KMS-11 (cell line): Measurements from ENCODE around the gene ACBD5.

ENCODE experiments used
- H2AFZ ChIP-seq: fragments of 200-600 bp; sonication (generic); 2 replicates; pipeline ENCODE4 v1.6.1; 2016; ENCODE audit warnings: antibody characterized with exemption, mixed run types, low read depth
- H3K27ac ChIP-seq: fragments of 200-600 bp; sonication (generic); 2 replicates; pipeline ENCODE4 v1.6.1; 2016; ENCODE audit warnings: mild to moderate bottlenecking, mixed run types
- H3K27me3 ChIP-seq: fragments of 200-600 bp; sonication (generic); 2 replicates; pipeline ENCODE4 v1.6.1; 2017; ENCODE audit warnings: mild to moderate bottlenecking, low read depth, mixed run types, moderate library complexity; ENCODE audit not compliant: insufficient read depth
- H3K36me3 ChIP-seq: fragments of 200-600 bp; sonication (generic); 2 replicates; pipeline ENCODE4 v1.6.1; 2017; ENCODE audit warnings: mild to moderate bottlenecking, mixed run types; ENCODE audit not compliant: insufficient read depth
- H3K4me1 ChIP-seq: fragments of 200-600 bp; sonication (generic); 2 replicates; pipeline ENCODE4 v1.6.1; 2016; ENCODE audit warnings: mild to moderate bottlenecking, low read depth, mixed run types; ENCODE audit not compliant: poor library complexity, severe bottlenecking
- H3K4me2 ChIP-seq: fragments of 200-600 bp; sonication (generic); 2 replicates; pipeline ENCODE4 v1.7.0; 2016; ENCODE audit warnings: mild to moderate bottlenecking, mixed run types
- H3K4me3 ChIP-seq: fragments of 200-600 bp; sonication (generic); IDR thresholded peaks from 2 replicates; pipeline ENCODE4 v1.6.1; 2017; ENCODE audit warnings: low read depth, low read length, mixed read lengths; ENCODE audit not compliant: insufficient read depth
- H3K79me2 ChIP-seq: fragments of 200-600 bp; sonication (generic); 2 replicates; pipeline ENCODE4 v1.6.1; 2016; ENCODE audit warnings: low read depth, mixed run types; ENCODE audit not compliant: insufficient read depth
- H3K9ac ChIP-seq: fragments of 200-600 bp; sonication (generic); 2 replicates; pipeline ENCODE4 v1.6.1; 2016; ENCODE audit warnings: mild to moderate bottlenecking, mixed run types
- H4K20me1 ChIP-seq: fragments of 200-600 bp; sonication (generic); 2 replicates; pipeline ENCODE4 v1.6.1; 2016; ENCODE audit warnings: mild to moderate bottlenecking, mixed run types; ENCODE audit not compliant: insufficient read depth
- CTCF ChIP-seq: fragments of 200-600 bp; sonication (generic); conservative IDR thresholded peaks from 2 replicates; pipeline ENCODE4 v1.6.1; 2017; ENCODE audit warnings: low read depth, mild to moderate bottlenecking, antibody characterized with exemption, low read length, moderate library complexity, mixed read lengths

ACBD5 gene

DNA sequence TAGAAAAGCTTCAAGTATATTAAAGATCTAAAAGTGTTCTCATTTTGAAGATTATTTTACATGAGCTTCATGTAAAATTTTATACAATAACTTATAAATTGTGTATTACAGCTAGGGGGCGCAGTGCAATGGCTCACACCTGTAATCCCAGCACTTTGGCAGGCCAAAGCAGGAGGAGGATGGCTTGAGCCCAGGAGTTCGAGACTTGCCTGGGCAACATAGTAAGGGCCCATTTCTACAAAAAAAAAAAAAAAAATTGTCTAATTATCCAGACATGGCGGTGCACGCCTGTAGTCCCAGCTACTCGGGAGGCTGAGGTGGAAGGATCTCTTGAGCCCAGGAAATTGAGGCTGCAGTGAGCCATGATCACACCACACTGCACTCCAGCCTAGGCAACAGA lies 16.6 kb downstream of the ACBD5 start:
- no peaks in the 10 kb centered on the region for H3K79me2 ChIP-seq
- H3K4me1 ChIP-seq, result no peaks in the 10 kb centered on the region
- no peak overlapping the region for H3K4me2 ChIP-seq
- peak; percentile 88 for TF ChIP-seq CTCF
- no peaks in the 10 kb centered on the region for H3K27me3 ChIP-seq
- no peak overlapping the region for H3K27ac ChIP-seq
- H3K36me3 ChIP-seq, result no peaks in the 10 kb centered on the region
- no peak overlapping the region for H3K9ac ChIP-seq
- no peaks in the 10 kb centered on the region for H4K20me1 ChIP-seq
- H3K4me3 ChIP-seq, result no peak overlapping the region
- H2AFZ ChIP-seq, result no peak overlapping the region

- 0 out of 2 replicates have a peak, but pooled peaks cover 3% of the 10 kb centered on the region for H4K20me1 ChIP-seq
- no peak for TF ChIP-seq CTCF
- H3K9ac ChIP-seq, result no peak overlapping the region
- H2AFZ ChIP-seq, result no peak overlapping the region
- H3K27ac ChIP-seq, result no peak overlapping the region
- H3K4me3 ChIP-seq, result no peak overlapping the region
- no peaks in the 10 kb centered on the region for H3K27me3 ChIP-seq
- no peaks in the 10 kb centered on the region for H3K79me2 ChIP-seq
- no peaks in the 10 kb centered on the region for H3K36me3 ChIP-seq
- no peaks in the 10 kb centered on the region for H3K4me1 ChIP-seq
- no peak overlapping the region for H3K4me2 ChIP-seq
Measured at GRCh38 chr10:27207350-27207749, 33.2 kb downstream of the ACBD5 start.

DNA sequence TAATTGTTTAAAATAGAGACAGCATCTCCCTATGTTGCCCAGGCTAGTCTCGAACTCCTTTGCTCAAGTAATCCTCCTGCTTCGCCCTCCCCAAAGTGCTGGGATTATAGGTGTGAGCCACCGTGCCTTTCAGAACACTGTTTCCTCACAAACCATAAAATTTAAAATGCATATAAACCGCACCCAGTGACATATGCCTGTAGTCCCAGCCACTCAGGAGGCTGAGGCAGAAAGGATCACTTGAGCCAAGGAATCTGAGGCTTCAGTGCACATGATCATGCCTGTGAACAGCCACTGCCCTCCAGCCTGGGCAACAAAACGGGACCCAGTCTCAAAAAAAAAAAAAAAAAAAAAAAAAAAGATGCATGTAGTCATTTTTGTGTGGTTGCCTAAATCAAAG lies 36.8 kb downstream of the ACBD5 start:
- Histone ChIP-seq H3K27ac (no peak overlapping the region), H3K36me3 (no peaks in the 10 kb centered on the region), H4K20me1 (0 out of 2 replicates have a peak, but pooled peaks cover 3% of the 10 kb centered on the region), H3K4me1 (no peaks in the 10 kb centered on the region), H2AFZ (no peak overlapping the region), H3K9ac (no peak overlapping the region), H3K4me2 (no peak overlapping the region), H3K27me3 (no peaks in the 10 kb centered on the region), H3K79me2 (no peaks in the 10 kb centered on the region), H3K4me3 (no peak overlapping the region)
- TF ChIP-seq CTCF, result no peak

DNA sequence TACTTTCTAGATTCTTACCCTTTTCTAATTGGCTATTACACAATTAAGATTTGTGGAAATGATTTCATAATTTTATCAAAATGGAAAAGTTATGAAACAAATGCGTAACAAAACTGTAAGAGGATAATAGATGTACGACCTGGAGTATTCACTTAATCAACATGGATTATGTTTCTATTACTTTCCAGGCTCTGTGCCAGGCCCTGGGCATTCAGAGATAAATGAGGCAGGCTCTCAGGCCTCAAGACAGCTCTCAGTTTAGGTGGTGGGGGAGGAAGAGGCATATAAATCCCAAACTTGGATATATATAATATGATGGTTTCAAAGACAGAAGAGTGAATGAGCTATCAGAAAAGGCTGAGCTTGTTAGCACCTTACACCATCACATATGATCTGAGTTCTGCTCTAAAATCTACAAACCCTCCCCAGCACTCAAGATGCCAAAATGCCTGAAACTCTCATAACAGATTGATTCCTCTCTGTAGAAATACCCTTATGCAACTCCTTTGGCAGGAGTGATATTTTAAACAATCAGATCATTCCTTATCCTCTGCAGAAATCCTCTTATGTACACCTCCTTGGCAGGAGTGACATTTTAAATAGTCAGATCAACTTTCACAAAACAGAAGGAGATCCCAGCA lies 42.5 kb downstream of the ACBD5 start:
- Histone ChIP-seq H2AFZ (no peak overlapping the region), H3K79me2 (no peaks in the 10 kb centered on the region), H3K36me3 (no peaks in the 10 kb centered on the region), H4K20me1 (no peaks in the 10 kb centered on the region), H3K4me1 (no peaks in the 10 kb centered on the region), H3K4me2 (no peak overlapping the region), H3K27ac (no peak overlapping the region), H3K4me3 (no peak overlapping the region), H3K27me3 (no peaks in the 10 kb centered on the region), H3K9ac (no peak overlapping the region)
- TF ChIP-seq CTCF, result no peak
